GM21717 (cell line): ENCODE data around the gene CLEC9A.
"Not testable (repeated sequence)": the region's sequence is repeated elsewhere in the genome, so short reads cannot be mapped to it uniquely, and the experiment has no call there.

ENCODE experiments used
- ATAC-seq: cut with Tn5 transposase; IDR thresholded peaks from one replicate; pipeline ENCODE4 v1.9.1; 2021; ENCODE audit warnings: mild to moderate bottlenecking, moderate library complexity; ENCODE audit not compliant: unreplicated experiment

The CLEC9A gene

GRCh38 chr12:10030446-10030845, at the start of gene CLEC9A:
Gene CLEC9A, plus strand, starts transcription at chr12:10030682. Its CDS starts 22,006 bp downstream, at chr12:10052688.
- ATAC-seq: no peak

DNA sequence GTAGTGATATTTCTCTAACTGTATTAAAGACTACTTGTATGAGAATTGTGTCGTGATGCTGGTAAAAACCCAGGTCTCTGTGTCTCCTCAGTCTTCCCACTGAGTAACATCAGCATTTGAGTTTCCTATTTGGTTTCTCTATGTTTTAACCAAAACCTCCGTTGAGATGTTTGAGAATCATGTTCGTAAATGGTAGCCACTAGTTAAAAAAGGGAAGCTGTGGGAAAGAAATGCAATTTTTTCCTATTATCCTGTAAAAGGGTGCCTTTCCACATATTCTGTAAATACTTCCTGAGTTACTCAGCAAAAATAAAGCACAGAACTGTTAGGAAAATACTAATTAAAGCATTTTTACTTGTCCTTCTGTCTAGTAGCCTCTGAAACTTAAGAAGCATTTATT, 38.6 kb upstream of the CLEC9A start:
- ATAC-seq: no peak

GRCh38 chr12:9992296-9992695, 38.2 kb upstream of the CLEC9A start:
- no peak for ATAC-seq

GRCh38 chr12:9999016-9999415, 31.5 kb upstream of the CLEC9A start, which contains the start of gene CLEC1B:
Gene CLEC1B, minus strand, starts transcription at chr12:9999121. Its CDS starts 21 bp downstream, at chr12:9999100.
- ATAC-seq: no peak

GRCh38 chr12:10001171-10001776, 29.2 kb upstream of the CLEC9A start:
- ATAC-seq: no peak

DNA sequence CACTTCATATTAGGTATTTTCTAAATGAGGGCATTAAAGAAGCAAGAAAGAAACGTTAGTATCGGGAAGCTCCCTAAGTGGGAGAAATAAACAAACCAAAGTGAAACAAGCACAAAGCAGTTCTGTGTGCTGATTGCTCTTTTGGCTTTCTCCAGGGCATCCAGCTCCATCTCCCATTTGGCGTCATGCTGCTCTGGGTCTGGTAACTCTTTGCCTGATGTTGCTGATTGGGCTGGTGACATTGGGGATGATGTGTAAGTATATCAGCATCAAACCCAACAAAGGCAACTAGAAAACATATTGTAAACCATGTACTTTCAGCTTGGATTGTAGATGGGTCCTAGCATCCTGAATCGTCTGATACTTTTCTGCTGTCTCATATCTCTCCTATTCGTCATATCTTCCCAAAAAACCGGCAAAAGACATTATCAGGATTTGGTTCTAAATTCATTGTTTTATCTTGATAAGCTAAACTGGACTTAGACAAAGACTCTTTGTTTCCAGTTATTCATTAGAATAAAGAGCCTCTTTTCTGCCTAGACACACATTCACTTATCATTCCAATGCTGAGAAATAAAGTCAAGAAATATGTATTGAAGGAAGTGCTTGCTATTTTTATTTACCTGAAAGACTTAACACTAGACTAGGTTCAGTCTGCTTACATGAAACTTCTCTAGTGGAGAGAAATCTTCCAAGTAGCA, 17.7 kb upstream of the CLEC9A start:
- ATAC-seq: no peak

DNA sequence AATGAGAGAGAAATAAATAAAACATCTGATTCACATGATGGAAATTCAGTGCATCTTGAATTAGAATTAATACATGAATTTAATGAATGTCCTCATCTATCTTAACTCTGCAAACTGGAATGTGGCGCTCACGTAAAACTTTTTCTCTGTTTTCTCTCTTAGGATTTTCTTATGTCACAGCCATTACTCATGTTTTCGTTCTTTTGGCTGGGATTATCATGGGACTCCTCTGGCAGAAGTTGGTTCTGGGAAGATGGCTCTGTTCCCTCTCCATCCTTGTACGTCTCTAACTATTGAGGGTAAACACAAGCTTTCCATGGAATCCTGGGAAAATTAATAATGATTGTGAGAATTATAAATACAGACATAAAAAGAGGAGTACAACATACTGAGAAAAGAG, 15.0 kb upstream of the CLEC9A start:
- ATAC-seq: no peak

GRCh38 chr12:10016881-10017280, 13.6 kb upstream of the CLEC9A start:
- ATAC-seq: no peak

DNA sequence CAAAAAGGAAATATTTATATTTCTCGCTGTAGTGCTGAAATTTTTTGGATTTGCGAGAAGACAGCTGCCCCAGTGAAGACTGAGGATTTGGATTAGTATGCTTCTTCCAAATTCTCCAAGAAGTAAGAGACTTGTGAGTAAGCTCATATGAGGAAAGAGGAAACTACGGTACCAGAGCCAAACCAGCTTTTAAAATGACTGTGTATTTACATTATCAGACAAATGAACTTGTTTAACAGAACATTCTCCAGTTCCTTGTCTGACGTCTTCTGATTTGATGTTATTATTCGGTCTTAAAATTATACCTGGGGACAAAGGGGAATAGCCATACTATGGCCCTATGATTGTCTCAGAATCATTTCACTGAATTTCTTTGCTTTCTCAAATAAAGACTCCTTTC, 12.1 kb upstream of the CLEC9A start:
- ATAC-seq: no peak

DNA sequence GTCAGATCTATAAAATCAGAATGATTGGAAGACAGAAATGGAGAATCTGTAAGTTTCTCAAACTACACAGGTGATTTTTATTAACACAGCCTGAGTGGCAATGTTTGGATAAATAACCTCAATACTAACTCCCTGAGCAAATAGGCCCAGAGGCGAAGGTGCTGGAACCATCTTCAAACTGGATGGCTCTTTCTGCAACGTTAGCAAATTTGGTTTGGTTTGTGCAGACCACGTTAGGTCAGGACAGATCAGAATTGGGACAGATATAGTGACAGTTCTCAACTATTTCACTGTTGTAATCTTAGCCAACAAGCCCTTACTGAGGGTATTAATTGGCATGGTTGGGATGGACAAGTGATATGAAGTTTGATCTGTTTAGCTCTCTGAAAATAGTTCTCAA, 9.1 kb upstream of the CLEC9A start:
- ATAC-seq: no peak

DNA sequence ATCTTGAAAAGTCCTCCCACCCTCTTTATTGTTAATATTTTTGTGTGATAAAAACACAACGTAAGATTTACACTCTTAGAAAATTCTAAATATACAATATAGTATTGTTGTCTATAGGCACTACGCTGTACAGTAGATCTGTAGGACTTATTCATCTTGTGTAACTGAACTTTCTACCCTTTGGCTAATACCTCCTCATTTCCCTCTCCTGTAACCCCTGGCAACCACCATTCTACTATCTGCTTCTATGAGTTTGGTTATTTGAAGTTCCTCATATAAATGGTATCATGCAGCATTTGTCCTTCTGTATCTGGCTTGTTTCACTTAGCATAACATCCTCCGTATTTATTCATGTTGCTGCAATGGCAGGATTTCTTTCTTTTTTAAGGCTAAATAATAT, 5.2 kb upstream of the CLEC9A start:
- ATAC-seq: no peak

DNA sequence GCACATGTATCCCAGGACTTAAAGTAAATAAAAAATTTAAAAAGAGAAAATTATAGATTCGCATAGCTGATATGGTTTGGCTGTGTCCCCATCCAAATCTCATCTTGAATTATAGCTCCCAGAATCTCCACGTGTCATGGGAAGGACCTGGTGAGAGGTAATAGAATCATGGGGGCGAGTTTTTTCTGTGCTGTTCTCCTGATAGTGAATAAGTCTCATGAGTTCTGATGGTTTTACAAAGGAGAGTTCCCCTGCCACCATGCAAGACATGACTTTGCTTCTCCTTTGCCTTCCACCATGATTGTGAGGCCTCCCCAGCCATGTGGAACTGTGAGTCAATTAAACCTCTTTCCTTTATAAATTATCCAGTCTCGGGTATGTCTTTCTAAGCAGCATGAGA, 3.8 kb upstream of the CLEC9A start:
- not testable (repeated sequence) for ATAC-seq

- no peak for ATAC-seq
These were observed 3.2 kb upstream of the CLEC9A start for GRCh38 chr12:10027311-10027710.

- no peak for ATAC-seq
These were observed 2.8 kb upstream of the CLEC9A start for GRCh38 chr12:10027721-10028120.

GRCh38 chr12:10031321-10031720, 839 bp downstream of the CLEC9A start:
- ATAC-seq: no peak

DNA sequence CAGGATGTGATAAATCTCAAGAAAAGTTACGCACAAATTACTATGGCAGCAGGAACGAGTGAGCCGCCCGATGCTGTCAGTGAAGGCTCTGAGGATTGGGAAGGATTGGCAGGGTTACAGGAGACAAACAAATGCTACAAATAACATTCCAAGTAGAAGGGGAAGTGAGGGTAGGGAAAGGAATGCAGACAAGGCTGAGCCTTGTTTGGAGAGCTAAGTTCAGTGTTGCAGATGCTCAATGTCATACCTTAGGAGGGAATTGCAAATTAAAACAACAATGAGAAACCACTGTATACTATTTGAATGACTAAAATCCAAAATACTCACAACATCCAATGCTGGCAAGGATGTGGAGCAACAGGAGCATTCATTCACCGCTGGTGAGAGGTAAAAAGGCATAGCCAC, 1.3 kb downstream of the CLEC9A start:
- ATAC-seq: no peak

DNA sequence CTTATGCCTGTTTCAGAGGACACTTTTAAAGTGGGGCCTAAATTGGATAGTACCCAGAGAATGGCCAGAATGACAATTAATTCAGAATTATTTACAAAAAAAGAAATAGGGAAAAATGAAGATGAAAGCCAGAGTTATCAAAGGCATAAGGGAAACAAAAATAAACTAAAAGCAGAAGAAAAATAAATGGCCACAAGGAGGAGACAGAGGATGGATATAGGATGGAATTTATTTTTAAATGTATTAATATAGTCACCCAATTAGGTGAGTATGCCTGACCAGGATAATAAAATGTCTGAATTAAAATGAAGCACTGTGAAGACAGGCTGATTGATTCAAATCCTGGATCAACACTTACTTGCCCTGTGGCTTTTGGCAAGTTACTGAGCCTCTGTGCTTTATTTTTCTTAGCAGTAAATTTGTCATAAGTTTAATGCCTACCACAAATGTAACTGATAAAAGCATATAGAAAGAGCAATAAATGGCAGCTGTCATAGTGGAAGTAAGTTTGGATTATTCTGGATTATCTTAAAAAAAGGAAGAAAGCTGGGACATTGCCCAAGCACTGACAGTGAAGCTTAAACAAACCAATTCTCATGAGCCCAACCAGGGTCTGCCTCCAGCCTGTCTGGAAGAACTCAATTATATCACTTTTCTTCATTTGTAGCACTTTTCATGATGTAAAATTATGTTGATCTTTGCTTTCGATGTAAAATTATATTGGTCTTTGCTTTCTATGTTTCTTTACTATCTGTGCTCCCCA, 3.5 kb downstream of the CLEC9A start:
- no peak for ATAC-seq

DNA sequence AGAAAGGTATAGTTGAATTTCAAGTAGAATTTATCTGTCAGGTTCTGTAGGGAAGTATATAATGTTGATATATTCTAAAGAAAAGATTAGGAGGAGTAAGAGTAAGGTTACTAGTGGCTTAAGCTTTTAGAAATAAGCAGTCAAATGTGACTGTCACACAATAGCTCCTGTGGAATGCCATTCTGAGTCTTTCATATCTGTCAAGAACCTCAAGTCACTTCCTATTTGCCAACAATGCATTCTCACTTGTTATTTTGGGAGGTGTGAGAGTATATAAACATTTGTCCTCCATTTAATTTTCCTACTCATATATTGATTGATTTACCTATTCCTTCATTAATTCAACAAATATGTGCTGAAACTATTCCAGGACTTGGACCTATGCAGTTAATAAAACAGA, 11.7 kb downstream of the CLEC9A start:
- ATAC-seq: no peak

- no peak for ATAC-seq
These were observed 18.0 kb downstream of the CLEC9A start for GRCh38 chr12:10048526-10048925.

- no peak for ATAC-seq
These were observed 21.9 kb downstream of the CLEC9A start for GRCh38 chr12:10052193-10052913.

GRCh38 chr12:10058387-10058786, 27.9 kb downstream of the CLEC9A start:
- no peak for ATAC-seq
